ENCODE measurements around the gene PPP2R2C.

DNA sequence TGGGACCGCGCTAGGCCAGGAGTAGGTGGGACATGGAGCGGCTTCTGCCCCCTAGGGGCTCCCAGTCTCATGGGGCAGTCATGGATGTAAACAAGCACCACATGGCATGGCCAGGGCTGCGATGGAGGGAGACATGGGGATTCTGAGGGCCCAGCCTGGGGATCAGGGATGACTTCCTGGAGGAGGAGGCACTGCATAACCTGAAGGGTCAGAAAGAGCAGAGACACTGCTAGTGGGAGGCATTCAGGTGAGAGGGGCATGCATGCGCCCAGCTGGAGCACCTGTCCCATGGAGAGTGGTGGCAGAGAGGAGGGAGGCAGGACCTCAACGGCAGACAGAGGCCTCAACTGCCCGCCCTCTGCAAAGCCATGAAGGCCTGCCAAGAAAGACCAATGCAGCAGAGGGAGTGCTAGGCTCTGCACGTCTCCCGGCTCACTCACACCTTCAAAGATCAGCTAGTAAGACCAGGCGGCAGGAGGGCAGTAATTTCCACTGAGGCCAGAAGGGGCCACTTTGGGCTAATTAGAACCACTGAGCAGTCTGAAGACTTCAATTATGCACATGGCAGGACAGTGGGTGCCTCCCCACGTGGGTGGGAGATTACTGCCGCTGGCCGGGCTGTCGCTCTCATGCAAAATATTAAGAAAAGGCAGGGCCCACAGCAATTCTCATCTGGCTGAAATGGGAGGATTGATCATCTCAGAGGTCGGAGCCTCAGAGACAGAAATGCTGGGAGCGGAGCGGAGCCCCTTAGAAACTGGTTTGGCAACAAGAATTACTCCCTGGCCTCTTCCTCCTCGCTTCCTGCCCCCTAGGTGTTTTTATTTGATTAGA lies 69.6 kb downstream of the PPP2R2C start:
- no peak for TF ChIP-seq POLR2A (IDR thresholded peaks at IDR 0.05; ENCODE audit: low read depth, low read length)
- no peak for TF ChIP-seq POLR2AphosphoS5 (IDR thresholded peaks at IDR 0.05; ENCODE audit: low read depth, low read length)
- no peak for TF ChIP-seq TAF1 (IDR thresholded peaks at IDR 0.05; ENCODE audit: low read depth, low read length)
